ENCODE results near the gene TMEM106C.

TMEM106C gene

GRCh38 chr12:47963340-47964040 lies at the start of gene TMEM106C:
Gene TMEM106C, plus strand, starts transcription at chr12:47963596. Its CDS starts 641 bp downstream, at chr12:47964237.
- DNase-seq (ENCODE audit: low read depth) = peak; percentile 87

GRCh38 chr12:47920913-47921312 lies 42.5 kb upstream of the TMEM106C start:
- no peak for DNase-seq (ENCODE audit: low read depth)

- DNase-seq (ENCODE audit: low read depth) = no peak
Measured at GRCh38 chr12:47921907-47922306, 41.5 kb upstream of the TMEM106C start.

- no peak for DNase-seq (ENCODE audit: low read depth)
Measured at GRCh38 chr12:47927346-47927745, 36.0 kb upstream of the TMEM106C start.

GRCh38 chr12:47930634-47931033 lies 32.8 kb upstream of the TMEM106C start:
- DNase-seq (ENCODE audit: low read depth) = no peak

- no peak for DNase-seq (ENCODE audit: low read depth)
Measured at GRCh38 chr12:47931187-47931586, 32.2 kb upstream of the TMEM106C start.

- no peak for DNase-seq (ENCODE audit: low read depth)
Measured at GRCh38 chr12:47935184-47935583, 28.2 kb upstream of the TMEM106C start.

- no peak for DNase-seq (ENCODE audit: low read depth)
Measured at GRCh38 chr12:47938093-47938492, 25.3 kb upstream of the TMEM106C start.

- DNase-seq (ENCODE audit: low read depth) = no peak
Measured at GRCh38 chr12:47938594-47938993, 24.8 kb upstream of the TMEM106C start.

- DNase-seq (ENCODE audit: low read depth) = no peak
Measured at GRCh38 chr12:47939009-47939601, 24.3 kb upstream of the TMEM106C start.

GRCh38 chr12:47940773-47941474 lies 22.5 kb upstream of the TMEM106C start:
- DNase-seq (ENCODE audit: low read depth) = no peak

- no peak for DNase-seq (ENCODE audit: low read depth)
Measured at GRCh38 chr12:47941475-47941780, 22.0 kb upstream of the TMEM106C start.

- peak; percentile 17 for DNase-seq (ENCODE audit: low read depth)
Measured at GRCh38 chr12:47941871-47942613, 21.4 kb upstream of the TMEM106C start.

- no peak for DNase-seq (ENCODE audit: low read depth)
Measured at GRCh38 chr12:47942614-47943225, 20.7 kb upstream of the TMEM106C start.

- no peak for DNase-seq (ENCODE audit: low read depth)
Measured at GRCh38 chr12:47943623-47944340, 19.6 kb upstream of the TMEM106C start.

GRCh38 chr12:47944685-47945340 lies 18.6 kb upstream of the TMEM106C start:
- no peak for DNase-seq (ENCODE audit: low read depth)

- no peak for DNase-seq (ENCODE audit: low read depth)
Measured at GRCh38 chr12:47945341-47945728, 18.1 kb upstream of the TMEM106C start.

GRCh38 chr12:47946413-47947323 lies 16.7 kb upstream of the TMEM106C start:
- DNase-seq (ENCODE audit: low read depth) = no peak

GRCh38 chr12:47947341-47947740 lies 16.1 kb upstream of the TMEM106C start:
- no peak for DNase-seq (ENCODE audit: low read depth)

All from activated gamma-delta T cell treated with anti-CD3 and anti-CD28 coated beads, Interleukin-2, amount 50 U/mL, for 16 hours (primary cell).